A549 treated with CpdA at 1 μM for 4 hours (cell line): ENCODE data around the gene GLT8D2. TPM values are rescaled to one million over a fixed set of nuclear protein-coding genes. Genes with fewer than 3 reads are reported as not detected.

Experiments
- total RNA-seq: library from RNA; stranded (reverse); fragments of 200-300 nt; extraction: Qiagen RNA extraction; gene quantifications from 5 replicates; pipeline ENCODE4 v1.2.3, GENCODE V29; 2022; ENCODE audit warnings: low read depth

Gene GLT8D2, protein sequence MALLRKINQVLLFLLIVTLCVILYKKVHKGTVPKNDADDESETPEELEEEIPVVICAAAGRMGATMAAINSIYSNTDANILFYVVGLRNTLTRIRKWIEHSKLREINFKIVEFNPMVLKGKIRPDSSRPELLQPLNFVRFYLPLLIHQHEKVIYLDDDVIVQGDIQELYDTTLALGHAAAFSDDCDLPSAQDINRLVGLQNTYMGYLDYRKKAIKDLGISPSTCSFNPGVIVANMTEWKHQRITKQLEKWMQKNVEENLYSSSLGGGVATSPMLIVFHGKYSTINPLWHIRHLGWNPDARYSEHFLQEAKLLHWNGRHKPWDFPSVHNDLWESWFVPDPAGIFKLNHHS
- total RNA-seq: 0.17 to 0.52 TPM (median 0.24 TPM) in 5 replicates

DNA sequence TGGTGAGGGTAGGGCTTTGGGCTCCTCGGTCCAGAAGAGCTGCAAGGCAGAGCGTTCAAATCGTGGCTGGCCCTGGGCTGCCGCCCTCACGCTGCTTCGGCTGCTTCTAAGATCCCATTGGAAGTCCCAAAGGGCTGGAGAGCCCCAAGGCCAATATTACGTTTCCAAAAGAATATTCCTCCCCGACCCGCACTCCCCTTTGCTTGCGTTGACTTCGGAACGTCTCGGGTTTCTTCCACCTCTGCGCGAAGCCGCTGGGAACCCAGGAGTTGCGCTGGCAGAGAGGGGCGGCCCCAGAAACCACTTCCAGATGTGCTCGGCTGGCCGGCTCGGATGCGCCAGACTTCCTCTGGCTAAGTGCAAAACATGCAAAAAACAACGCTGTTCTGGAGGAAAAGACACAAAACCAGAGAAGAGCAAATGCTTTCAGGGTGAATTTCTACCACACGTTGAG lies at the start of gene GLT8D2:
Gene GLT8D2 (minus strand): TSS at position 285 of the 454 bp plus-strand sequence. CDS start 30,539 bp downstream, outside the sequence.

DNA sequence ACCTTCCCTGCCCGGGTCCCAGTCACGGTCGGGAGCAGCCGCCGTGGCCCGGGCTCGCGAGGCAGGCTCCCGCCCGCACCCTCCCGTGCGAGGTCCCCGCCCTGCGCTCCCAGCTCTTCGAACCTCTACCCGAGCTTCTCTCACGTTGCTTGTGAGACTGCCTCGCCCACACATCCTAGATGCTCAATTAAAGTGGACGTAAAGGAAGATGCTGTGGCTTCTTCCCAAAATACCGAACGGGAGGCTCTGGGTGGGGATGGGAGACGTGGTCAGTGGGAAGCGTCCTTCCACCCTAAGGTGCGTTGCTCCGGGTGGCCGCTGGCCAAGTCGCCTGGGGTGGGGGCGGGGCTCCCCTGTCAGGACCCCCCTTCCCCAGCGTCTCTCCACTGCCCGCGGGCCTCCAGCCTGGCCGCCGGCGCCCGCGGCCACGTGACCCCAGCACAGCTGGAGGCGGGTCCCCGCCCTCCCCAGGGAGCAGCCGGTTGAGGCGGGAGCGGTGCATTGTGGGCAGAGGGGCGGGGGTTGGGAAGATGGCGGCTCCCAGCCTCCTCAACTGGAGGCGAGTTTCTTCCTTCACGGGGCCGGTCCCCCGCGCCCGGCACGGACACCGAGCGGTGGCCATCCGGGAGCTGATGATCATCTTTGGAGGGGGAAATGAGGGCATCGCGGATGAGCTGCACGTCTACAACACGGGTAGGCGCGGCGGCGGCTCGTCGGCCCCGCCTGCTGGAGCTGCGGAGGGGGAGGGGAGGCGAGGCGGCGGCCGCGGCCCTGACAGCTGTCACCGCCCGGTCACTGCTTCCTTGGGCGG lies 14.2 kb upstream of the GLT8D2 start, which contains the start of gene HCFC2:
Gene HCFC2 (plus strand): TSS at position 501 of the 811 bp plus-strand sequence. CDS start 30 bp downstream, at position 531.

DNA sequence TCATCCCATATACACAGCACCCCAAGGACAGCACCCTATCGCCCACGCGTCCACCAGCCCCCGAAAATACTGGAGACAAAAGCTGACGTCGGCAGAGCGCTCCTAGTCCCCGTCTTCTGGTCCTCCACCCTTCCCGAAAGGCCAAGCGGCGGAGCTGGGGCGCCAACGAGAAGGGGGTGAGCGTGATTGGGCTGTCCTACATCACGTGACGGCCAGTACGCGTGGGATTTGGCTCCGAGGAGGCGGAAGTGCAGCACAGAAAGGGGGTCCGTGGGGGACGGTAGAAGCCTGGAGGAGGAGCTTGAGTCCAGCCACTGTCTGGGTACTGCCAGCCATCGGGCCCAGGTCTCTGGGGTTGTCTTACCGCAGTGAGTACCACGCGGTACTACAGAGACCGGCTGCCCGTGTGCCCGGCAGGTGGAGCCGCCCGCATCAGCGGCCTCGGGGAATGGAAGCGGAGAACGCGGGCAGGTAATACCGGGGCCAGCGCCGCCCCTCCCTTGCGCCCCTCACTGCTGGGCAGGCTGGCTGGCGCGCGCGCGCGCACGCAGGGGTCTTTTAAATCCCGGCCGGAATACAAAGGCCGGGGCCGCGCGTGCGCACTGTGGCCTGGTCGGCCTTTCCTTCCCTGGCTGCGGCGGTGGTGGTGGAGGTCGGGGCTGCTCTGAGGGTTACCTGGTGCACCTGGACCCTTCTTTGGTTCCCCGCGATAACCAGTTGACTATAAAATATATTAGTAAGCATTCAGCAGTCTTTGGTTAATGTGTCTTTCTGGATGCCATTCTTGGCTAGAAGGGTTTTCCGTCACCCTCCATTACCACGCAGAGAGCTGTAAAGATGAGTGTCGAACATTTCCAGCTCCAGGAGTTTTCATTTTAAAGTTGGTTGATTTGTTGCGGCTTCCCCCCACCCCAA lies 84.1 kb downstream of the GLT8D2 start, which contains the start of gene TDG:
Gene TDG (plus strand): TSS at position 283 of the 915 bp plus-strand sequence. CDS start 166 bp downstream, at position 449.

Other genes with a start within 250 kb of the GLT8D2 start
- gene NT5DC3, start 209.0 kb downstream of the GLT8D2 start, total RNA-seq: 5.4 to 7.7 TPM (median 5.7 TPM) in 5 replicates
- 623 to 834 TPM (median 693 TPM) in 5 replicates for gene HSP90B1, start 119.8 kb downstream of the GLT8D2 start, total RNA-seq
- gene TDG, start 84.3 kb downstream of the GLT8D2 start, total RNA-seq: 25.7 to 33.7 TPM (median 26.9 TPM) in 5 replicates
- gene HCFC2, start 14.3 kb upstream of the GLT8D2 start, total RNA-seq: 3.8 to 5.2 TPM (median 4.8 TPM) in 5 replicates
- gene NFYB, start 88.0 kb upstream of the GLT8D2 start, total RNA-seq: 24.3 to 30.7 TPM (median 29.4 TPM) in 5 replicates
- gene TXNRD1, start 165.6 kb upstream of the GLT8D2 start, total RNA-seq: 1,025 to 1,427 TPM (median 1,140 TPM) in 5 replicates